ENCODE data around the gene KIF14.
A peak's percentile ranks its signal among the peaks of the same experiment; 100 is the strongest.

Gene KIF14

GRCh38 chr1:200624679-200625335 lies 4.3 kb upstream of the KIF14 start:
- no peak overlapping the region for H3K4me3 ChIP-seq (ENCODE audit: low read depth, low read length)
- TF ChIP-seq CTCF (IDR thresholded peaks at IDR 0.05; ENCODE audit: low read depth, low read length, missing control alignments): no peak
- no peak for DNase-seq (ENCODE audit: low read depth)

GRCh38 chr1:200619894-200620272 lies 668 bp downstream of the KIF14 start:
- peak overlapping the region; percentile 65 for H3K4me3 ChIP-seq (ENCODE audit: low read depth, low read length)
- no peak for DNase-seq (ENCODE audit: low read depth)
- no peak for TF ChIP-seq CTCF (IDR thresholded peaks at IDR 0.05; ENCODE audit: low read depth, low read length, missing control alignments)

GRCh38 chr1:200610846-200611245 lies 9.7 kb downstream of the KIF14 start:
- H3K4me3 ChIP-seq (ENCODE audit: low read depth, low read length): no peak overlapping the region
- no peak for TF ChIP-seq CTCF (IDR thresholded peaks at IDR 0.05; ENCODE audit: low read depth, low read length, missing control alignments)
- DNase-seq (ENCODE audit: low read depth): no peak

- no peak for DNase-seq (ENCODE audit: low read depth)
- TF ChIP-seq CTCF (IDR thresholded peaks at IDR 0.05; ENCODE audit: low read depth, low read length, missing control alignments): no peak
- no peak overlapping the region for H3K4me3 ChIP-seq (ENCODE audit: low read depth, low read length)
Measured at GRCh38 chr1:200602632-200603031, 17.9 kb downstream of the KIF14 start.

- no peak for TF ChIP-seq CTCF (IDR thresholded peaks at IDR 0.05; ENCODE audit: low read depth, low read length, missing control alignments)
- DNase-seq (ENCODE audit: low read depth): no peak
- H3K4me3 ChIP-seq (ENCODE audit: low read depth, low read length): no peak overlapping the region
Measured at GRCh38 chr1:200590001-200590400, 30.6 kb downstream of the KIF14 start.

- no peak for TF ChIP-seq CTCF (IDR thresholded peaks at IDR 0.05; ENCODE audit: low read depth, low read length, missing control alignments)
- no peak overlapping the region for H3K4me3 ChIP-seq (ENCODE audit: low read depth, low read length)
- peak; percentile 13 for DNase-seq (ENCODE audit: low read depth)
Measured at GRCh38 chr1:200588698-200589097, 31.9 kb downstream of the KIF14 start.

- TF ChIP-seq CTCF (IDR thresholded peaks at IDR 0.05; ENCODE audit: low read depth, low read length, missing control alignments): no peak
- DNase-seq (ENCODE audit: low read depth): no peak
- no peak overlapping the region for H3K4me3 ChIP-seq (ENCODE audit: low read depth, low read length)
Measured at GRCh38 chr1:200564319-200564718, 56.2 kb downstream of the KIF14 start.

Data from GM12864 (cell line).